T1000 (cell line): Measurements from ENCODE around the gene CSDE1.

Source experiments
- DNase-seq: peaks from one replicate; lab custom pipeline; 2025; ENCODE audit warnings: mixed read lengths; lab: John Stamatoyannopoulos, UW

Gene CSDE1

DNA sequence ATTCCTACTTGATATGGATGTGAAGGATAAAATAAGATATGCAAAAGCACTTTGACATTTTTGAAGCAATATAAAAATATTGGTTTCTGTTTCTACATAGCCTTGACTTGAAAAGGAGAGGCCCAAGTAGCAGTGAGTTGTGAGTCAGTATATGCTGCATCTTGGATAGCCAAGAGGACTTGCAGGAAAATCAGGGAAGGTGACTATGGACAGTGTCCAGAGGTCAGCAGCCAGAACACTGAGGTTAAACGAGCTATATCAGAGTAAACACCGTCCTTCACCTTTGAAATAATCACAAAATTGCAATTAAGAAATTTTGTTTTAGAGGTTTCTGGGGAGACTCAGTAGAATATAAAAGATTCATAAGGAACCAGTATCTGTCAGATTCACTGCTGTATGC is 55.9 kb downstream of the CSDE1 start:
- DNase-seq, result no peak

- no peak for DNase-seq
These were observed 57.7 kb downstream of the CSDE1 start for GRCh38 chr1:114700036-114700600.

DNA sequence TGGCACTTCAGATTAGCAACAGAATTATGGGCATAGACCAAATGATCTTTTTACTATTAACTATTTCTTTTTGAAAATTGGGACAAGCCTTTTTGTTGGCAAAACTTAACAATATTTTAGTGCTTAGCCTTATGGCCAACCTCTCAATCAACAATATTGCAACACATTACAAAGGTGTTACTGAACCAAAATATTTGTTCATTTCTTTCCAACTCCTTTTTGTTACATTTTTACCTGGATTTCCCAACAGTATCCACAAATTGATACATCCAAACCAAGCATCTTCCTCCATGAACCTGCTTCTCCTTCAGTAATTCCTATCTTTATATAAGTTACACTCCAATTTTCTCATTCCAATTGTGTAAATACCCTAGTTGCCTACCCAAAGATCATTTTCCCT is 61.0 kb downstream of the CSDE1 start:
- DNase-seq, result no peak

- DNase-seq, result no peak
These were observed 62.2 kb downstream of the CSDE1 start, which contains the start of gene AMPD1 for GRCh38 chr1:114695430-114696058. TSS of gene AMPD1 (minus strand) at chr1:114695546. CDS start at chr1:114695471, 75 bp downstream.

DNA sequence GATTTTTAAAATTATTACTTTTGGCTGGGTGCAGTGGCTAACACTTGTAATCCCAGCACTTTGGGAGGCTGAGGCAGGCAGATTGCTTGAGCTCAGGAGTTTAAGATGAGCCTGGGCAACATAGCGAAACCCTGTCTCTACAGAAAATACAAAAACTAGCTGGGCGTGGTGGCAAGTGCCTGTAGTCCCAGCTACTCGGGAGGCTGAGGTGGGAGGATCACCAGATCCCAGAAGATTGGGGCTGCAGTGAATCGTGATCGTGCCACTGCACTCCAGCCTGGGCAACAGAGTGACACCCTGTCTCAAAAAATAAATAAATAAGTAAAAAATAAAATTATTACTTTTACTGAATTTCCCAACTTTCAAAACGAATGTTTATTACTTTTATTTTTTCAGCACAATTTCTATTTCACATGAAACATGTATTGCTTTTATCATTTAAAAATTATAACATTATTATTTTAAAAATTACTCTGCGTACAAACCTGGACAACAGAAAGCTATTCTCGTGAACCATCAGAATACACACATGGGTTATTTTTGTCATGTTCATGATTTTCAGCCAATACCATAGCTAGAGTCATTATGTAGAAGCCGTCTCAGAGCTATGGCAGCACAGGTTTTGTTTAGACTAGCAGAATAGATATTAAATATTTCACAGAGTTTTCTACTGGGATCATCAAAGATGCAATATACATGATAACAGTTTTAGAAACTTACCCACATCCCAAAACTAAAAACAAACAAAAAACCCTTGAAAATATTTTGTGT is 63.1 kb downstream of the CSDE1 start:
- no peak for DNase-seq

DNA sequence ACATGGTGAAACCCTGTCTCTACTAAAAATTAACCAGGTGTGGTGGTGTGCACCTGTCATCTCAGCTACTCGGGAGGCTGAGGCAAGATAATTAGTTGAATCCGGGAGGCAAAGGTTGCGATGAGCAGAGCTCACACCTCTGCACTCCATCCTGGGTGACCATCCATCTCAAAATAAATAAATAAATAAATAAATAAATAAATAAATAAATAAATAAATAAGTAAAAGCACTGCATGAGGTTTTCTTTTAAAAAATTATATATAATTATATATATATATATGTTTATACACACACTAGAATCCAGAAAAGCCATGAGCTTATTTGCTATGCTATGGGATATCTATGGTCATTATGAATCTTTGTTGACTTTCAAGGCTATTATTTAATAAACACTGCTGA is 64.8 kb downstream of the CSDE1 start:
- no peak for DNase-seq

DNA sequence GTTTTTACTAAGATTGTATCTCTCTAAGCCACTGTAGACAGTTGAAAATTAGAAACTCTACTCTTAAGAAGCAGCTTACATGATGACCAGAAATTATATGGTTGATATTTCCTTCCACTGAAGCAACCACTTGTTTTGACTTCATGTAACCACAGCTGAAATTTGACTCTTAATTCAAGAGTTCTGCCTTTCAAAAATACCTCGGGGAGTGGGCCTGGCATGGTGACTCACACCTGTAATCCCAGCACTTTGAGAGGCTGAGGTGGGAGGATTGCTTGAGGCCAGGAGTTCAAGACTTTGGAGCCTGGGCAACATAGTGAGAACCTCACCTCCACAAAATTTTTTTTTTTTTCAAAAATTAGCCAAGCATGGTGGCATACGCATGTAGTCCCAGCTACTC is 66.7 kb downstream of the CSDE1 start:
- no peak for DNase-seq

DNA sequence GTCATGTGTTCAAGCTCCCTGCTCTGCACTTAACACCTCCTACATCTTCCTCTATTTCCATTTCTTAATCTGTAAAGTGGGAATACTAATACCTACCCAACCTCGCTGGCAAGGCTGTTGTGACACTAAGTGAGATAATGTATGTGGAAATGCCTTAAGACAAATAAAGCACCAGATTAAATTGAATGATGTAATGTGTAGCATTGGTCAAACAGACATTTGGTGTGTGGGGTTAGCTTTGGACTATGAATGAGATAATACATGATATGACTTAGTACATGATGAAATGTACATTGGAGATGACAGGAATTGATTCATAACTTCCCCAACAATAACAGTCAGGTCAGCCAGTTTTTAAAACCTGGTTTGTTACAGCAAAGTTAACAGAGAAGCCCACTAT is 67.6 kb downstream of the CSDE1 start:
- DNase-seq, result no peak

DNA sequence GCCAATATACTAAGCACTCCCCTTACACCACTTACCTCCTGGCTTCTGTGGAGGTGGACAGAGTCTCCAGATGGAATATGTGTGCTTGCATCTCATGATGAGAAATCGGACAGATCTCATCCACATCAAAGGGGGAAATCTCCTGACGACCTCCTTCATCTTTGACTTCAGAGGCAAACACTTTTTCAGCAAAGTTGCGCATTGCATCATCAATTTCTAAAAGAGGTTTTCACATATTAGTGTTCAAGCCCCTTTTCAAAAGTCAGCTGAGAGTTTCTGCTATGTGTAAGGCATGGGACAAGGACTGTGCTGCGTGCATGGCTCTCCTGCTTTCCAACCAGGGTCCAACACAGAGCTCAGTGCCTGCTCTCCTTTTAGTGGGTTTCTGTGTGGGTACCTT is 69.3 kb downstream of the CSDE1 start:
- DNase-seq, result no peak

DNA sequence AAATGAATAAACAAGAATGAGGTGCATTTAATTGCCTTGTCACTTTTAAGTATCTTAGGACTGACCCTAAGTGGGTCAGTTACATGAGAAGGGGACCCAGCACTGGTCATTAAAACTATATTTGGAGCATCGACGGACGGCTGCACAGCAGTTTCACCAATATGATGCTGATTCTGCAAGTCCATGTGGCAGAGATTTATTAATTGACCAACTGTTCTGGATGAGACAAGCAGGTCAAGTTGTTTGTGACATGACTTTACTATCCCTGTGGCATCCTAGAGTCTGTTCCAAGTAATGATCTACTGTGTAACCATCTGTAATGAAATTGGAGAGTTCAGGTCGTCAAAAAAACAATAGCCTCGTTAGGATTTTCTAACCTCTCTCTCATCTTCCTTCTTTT is 71.9 kb downstream of the CSDE1 start:
- DNase-seq, result no peak

- no peak for DNase-seq
These were observed 80.1 kb downstream of the CSDE1 start for GRCh38 chr1:114677691-114678090.

DNA sequence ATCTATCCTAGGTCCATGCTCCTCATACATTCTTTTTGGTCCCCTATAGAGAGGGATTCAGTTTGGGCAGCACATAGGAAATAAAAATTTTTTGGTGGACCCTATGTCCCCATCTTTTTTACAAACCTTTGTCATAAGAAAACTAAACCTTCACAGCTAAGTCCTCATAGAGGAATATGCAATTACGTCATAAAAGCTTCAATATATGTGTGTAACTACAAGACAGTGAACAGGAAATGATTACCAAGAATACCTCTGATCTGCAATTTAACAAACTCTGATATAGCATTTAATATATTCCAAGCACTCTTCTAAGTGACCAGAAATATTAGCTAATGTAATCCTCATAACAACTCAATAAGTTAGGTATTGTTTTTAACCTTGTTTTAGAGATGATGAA is 81.7 kb downstream of the CSDE1 start:
- DNase-seq, result no peak

DNA sequence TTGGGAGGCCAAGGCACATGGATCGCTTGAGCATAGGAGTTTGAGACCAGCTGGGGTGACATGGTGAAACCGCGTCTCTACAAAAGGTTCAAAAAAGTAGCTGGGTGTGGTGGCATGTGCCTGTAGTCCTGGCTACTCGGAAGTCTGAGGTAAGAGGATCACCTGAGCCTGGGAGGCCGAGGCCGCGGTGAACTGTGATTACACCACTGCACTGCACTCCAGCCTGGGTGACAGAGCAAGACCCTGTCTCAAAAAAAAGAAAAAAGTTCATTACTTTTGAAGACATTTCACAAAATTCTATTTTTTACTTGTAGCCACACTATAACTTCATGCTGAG is 85.9 kb downstream of the CSDE1 start:
- no peak for DNase-seq

GRCh38 chr1:114671011-114671938 is 86.5 kb downstream of the CSDE1 start:
- no peak for DNase-seq

GRCh38 chr1:114670083-114671010 is 87.4 kb downstream of the CSDE1 start:
- DNase-seq, result peak; percentile 87

DNA sequence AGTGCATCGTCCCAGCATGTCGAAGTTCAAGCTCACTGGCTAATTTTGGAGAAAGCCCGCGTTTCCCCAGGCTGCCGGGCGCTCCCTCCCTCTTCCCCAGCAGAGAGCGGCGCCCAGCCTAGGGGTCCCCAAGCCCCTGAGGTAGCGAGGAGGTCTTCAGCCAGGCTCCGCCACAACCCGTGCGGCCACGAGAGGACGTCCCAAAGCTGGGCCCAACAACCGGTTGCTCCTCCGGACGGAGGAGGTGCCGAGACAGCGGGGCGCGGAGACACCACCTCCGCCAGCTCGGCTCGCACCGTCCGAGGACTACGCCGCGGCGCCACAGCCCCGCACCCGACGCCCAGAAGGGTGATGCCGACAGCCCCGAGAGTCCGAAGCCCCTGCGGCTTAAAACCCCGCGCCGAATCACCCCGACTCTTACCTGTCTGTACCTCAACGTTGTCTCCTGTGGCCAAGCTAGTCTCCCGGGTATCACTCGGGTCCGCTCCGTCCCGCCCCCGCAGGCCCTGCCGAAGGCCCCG is 88.2 kb downstream of the CSDE1 start, which contains the start of gene DENND2C:
TSS of gene DENND2C (minus strand) at position 488 of the 521 bp plus-strand sequence. CDS start 44,065 bp downstream, outside the sequence.
- DNase-seq, result peak; percentile 80

GRCh38 chr1:114668784-114669561 is 88.8 kb downstream of the CSDE1 start:
- DNase-seq, result no peak

DNA sequence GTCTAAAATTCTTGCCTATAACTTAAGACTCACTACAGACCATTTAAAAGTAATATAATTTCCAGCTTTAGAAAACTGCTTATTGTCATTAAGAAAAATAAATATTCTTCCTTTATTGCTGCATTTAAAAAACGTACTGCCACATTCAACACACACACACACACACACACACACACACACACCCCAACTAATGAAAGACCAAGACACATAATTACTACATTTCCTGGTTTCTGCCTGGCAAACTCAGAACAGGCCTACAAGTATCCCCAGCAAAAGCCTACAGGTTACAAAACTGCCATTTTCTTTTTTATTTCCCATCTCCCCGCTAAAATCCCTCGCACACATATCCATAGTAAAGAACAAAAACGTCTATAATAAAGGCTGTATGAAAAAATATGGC is 89.4 kb downstream of the CSDE1 start:
- no peak for DNase-seq

- DNase-seq, result no peak
These were observed 90.8 kb downstream of the CSDE1 start for GRCh38 chr1:114666954-114667353.
